Measurements from ENCODE around the gene GLDC.

- TF ChIP-seq CTCF (IDR thresholded peaks at IDR 0.05) (no peak), EP300 (IDR thresholded peaks at IDR 0.05) (no peak)
These were observed 64.3 kb downstream of the GLDC start for GRCh38 chr9:6581253-6581652.
